Psoas muscle (tissue), 8 donors: Measurements from ENCODE around the gene RBBP8NL. TPM values are rescaled to one million over a fixed set of nuclear protein-coding genes. Genes with fewer than 3 reads are reported as not detected.

ENCODE experiments used
- ATAC-seq, 4 donors: fragments of 200-7000 bp; cut with Tn5 transposase; one replicate each; pipeline ENCODE4 v1.9.1; 2020; ENCODE audit warnings: moderate library complexity in 3 of 4, mild to moderate bottlenecking in 2 of 4
- DNase-seq, 2 donors: peaks; one replicate each; pipeline ENCODE4 v3.0.0-alpha.2; 2020
- H3K27ac ChIP-seq: fragments of 200-600 bp; one replicate; pipeline ENCODE4 v1.8.0; 2022
- H3K27me3 ChIP-seq, 3 donors: fragments of 200-600 bp in 1 of 3; one replicate each; pipeline versions ENCODE4 v1.6.1 to v1.8.0; 2013 to 2022; ENCODE audit warnings: low read length in 2 of 3, mild to moderate bottlenecking in 2 of 3, moderate library complexity in 1 of 3; ENCODE audit not compliant: insufficient read depth in 3 of 3
- H3K36me3 ChIP-seq, 2 donors: fragments of 200-600 bp in 1 of 2; one replicate each; pipeline versions ENCODE4 v1.6.1 to v1.8.0; 2013 to 2022; ENCODE audit warnings: low read depth in 1 of 2, mild to moderate bottlenecking in 1 of 2, moderate library complexity in 1 of 2; ENCODE audit not compliant: insufficient read depth in 1 of 2
- H3K4me1 ChIP-seq: fragments of 200-600 bp; one replicate; pipeline ENCODE4 v1.8.0; 2022
- H3K4me3 ChIP-seq: fragments of 200-600 bp; one replicate; pipeline ENCODE4 v1.8.0; 2022; ENCODE audit warnings: mild to moderate bottlenecking
- H3K9me3 ChIP-seq: fragments of 200-600 bp; one replicate; pipeline ENCODE4 v1.8.0; 2022
- CTCF ChIP-seq: fragments of 200-600 bp; IDR thresholded peaks from one replicate; pipeline ENCODE4 v1.8.0; 2022; ENCODE audit warnings: antibody characterized with exemption
- WGBS, 3 donors: extraction: QIAGEN DNeasy Blood & Tissue Kit; methylation state at CpG; one replicate each; pipeline versions ENCODE4 v1.1.6 to v1.1.7; 2013; 5-methylcytosine and 5-hydroxymethylcytosine counted together
- intact Hi-C, 2 donors: fragments of 100-400 bp; cut with DNase I; formaldehyde crosslinking; loops; one replicate each; pipeline versions ENCODE4 v1.11.0 to v1.14.2; 2022
- polyA plus RNA-seq, 3 donors: library from polyadenylated mRNA; stranded (reverse); fragments of 200-250 nt; gene quantifications; one replicate each; pipeline ENCODE4 v1.2.3, GENCODE V29; 2013
- total RNA-seq, 4 donors: library from RNA; stranded (reverse); fragmentation: NEBNext Ultra II Directional in 2 of 4; extraction: Animal tissue kit (Norgen Biotek cat#: 25700) in 2 of 4; gene quantifications; one replicate each; pipeline versions ENCODE4 v1.2.1 to v1.2.4, GENCODE V29; 2021 to 2023
- donor health status: healthy with polysubstance abuse.
- donor health status: DM: no; HTN: no; CAD: no; lungs with moderate emphysema.
- donor health status: Bipolar disorder and iron deficiency.
- donor health status: healthy.
- donor health status: DM: yes; HTN: yes; CAD: no.
- donor health status: DM: no; HTN: no; CAD: no.
- donor health status: DM: no; HTN: no; CAD: no.
- donor health status: DM: yes; HTN: yes; CAD: no.

RBBP8NL gene
- total and polyA plus RNA-seq, 7 donors: 0.03 to 0.08 TPM; not detected in 5

- peak; percentile 50 to 56 (median 54) for ATAC-seq
- intact Hi-C loops: no loop called here
Measured at GRCh38 chr20:62437927-62438326, 10.6 kb upstream of the RBBP8NL start.

DNA sequence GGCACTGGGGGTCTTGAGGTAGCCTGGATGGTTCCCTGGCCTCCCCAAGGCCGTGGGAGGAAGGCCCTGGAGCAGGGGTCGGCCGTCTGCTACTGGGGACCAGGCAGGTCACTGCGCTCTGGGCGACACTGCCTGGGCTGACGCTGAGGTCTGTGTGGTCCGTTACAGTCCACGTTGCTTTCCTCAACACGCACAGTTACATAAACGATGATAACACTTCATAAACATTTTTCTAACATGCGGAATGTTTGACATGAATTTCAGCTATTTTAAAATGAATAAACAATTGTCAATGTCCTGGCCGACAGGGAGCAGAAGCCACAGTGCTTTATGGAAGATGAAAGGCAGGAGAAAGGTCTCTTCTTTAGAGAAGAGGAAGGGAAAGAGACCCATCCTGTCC is 10.2 kb upstream of the RBBP8NL start:
- no peak for ATAC-seq
- peaks cover 0 to 27% (median 5%) of the 10 kb centered on the region in 3 donors for H3K27me3 ChIP-seq

More at GRCh38 chr20:62437927-62438326, 10.6 kb upstream of the RBBP8NL start:
- no peak overlapping the region for H3K4me3 ChIP-seq
- no peak overlapping the region for H3K27ac ChIP-seq
- H3K9me3 ChIP-seq: no peaks in the 10 kb centered on the region
- 24 to 46% (median 36%) methylated on average over 21 to 24 of the region's 24 CpGs for WGBS, 3 donors
- no peak for TF ChIP-seq CTCF
- DNase-seq: no peak
- H3K27me3 ChIP-seq: peaks cover 0 to 27% (median 5%) of the 10 kb centered on the region in 3 donors
- peaks cover 14% of the 10 kb centered on the region for H3K4me1 ChIP-seq
- no peaks in the 10 kb centered on the region for H3K36me3 ChIP-seq

GRCh38 chr20:62436692-62437091 is 9.4 kb upstream of the RBBP8NL start:
- TF ChIP-seq CTCF: no peak
- Histone ChIP-seq H3K9me3 (no peaks in the 10 kb centered on the region), H3K27me3 (peaks cover 0 to 27% (median 1%) of the 10 kb centered on the region in 3 donors), H3K27ac (no peak overlapping the region), H3K4me3 (no peak overlapping the region), H3K36me3 (no peaks in the 10 kb centered on the region), H3K4me1 (peaks cover 14% of the 10 kb centered on the region)
- 83 to 94% (median 88%) methylated on average over 3 of the region's 3 CpGs for WGBS, 3 donors
- intact Hi-C loops: no loop called here
- ATAC-seq: no peak
- no peak for DNase-seq

More for the DNA sequence above, 10.2 kb upstream of the RBBP8NL start:
- Histone ChIP-seq H3K4me3 (no peak overlapping the region), H3K36me3 (no peaks in the 10 kb centered on the region), H3K4me1 (peaks cover 14% of the 10 kb centered on the region), H3K27ac (no peak overlapping the region), H3K9me3 (no peaks in the 10 kb centered on the region)
- DNase-seq: no peak
- 78 to 85% (median 84%) methylated on average over 12 of the region's 12 CpGs for WGBS, 3 donors
- intact Hi-C loops: no loop called here
- no peak for TF ChIP-seq CTCF

GRCh38 chr20:62433658-62434497 is 6.5 kb upstream of the RBBP8NL start:
- WGBS, 3 donors: 11 to 23% (median 14%) methylated on average over 32 of the region's 32 CpGs
- intact Hi-C loops: no loop called here
- Histone ChIP-seq H3K4me1 (peaks cover 14% of the 10 kb centered on the region), H3K36me3 (no peaks in the 10 kb centered on the region), H3K9me3 (no peaks in the 10 kb centered on the region), H3K27me3 (peaks cover 0 to 9% (median 1%) of the 10 kb centered on the region in 3 donors), H3K4me3 (no peak overlapping the region), H3K27ac (no peak overlapping the region)
- DNase-seq (no peak), ATAC-seq (peak; percentile 43 to 81 (median 70))
- TF ChIP-seq CTCF: no peak
